ENCODE measurements around the gene ARHGEF37.

DNA sequence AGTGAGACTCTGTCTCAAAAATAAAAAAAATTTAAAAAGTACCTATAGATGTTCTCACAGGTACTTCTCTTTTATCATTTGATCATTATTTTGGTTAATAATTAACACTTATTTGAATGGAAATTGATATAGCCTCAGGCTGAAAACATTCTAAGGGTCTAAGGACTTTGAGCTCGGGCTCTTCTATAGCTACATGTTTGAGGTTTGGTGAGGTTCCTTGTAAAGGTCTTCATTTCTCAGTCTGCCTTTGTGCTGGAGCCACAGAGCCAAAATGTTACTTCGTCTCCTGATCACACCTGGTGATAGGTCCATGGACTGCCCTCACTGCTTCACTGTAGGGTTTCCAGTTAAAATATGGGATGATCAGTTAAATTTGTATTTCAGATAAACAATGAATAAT is 22.6 kb downstream of the ARHGEF37 start:
- no peak for TF ChIP-seq SUZ12 (IDR thresholded peaks at IDR 0.05)
- no peak for TF ChIP-seq SP1 (IDR thresholded peaks at IDR 0.05)
- no peak for TF ChIP-seq FOXK2 (IDR thresholded peaks at IDR 0.05)
- no peak for TF ChIP-seq FOXA1 (IDR thresholded peaks at IDR 0.05)
- no peak for TF ChIP-seq PKNOX1 (IDR thresholded peaks at IDR 0.05)
- TF ChIP-seq BHLHE40 (IDR thresholded peaks at IDR 0.05; ENCODE audit: borderline replicate concordance) = no peak
- TF ChIP-seq ARNT (IDR thresholded peaks at IDR 0.05) = no peak
- TF ChIP-seq FOXM1 (IDR thresholded peaks at IDR 0.05; ENCODE audit: borderline replicate concordance) = no peak
- TF ChIP-seq HDGF (IDR thresholded peaks at IDR 0.05; ENCODE audit: borderline replicate concordance) = no peak
- TF ChIP-seq ELF4 (IDR thresholded peaks at IDR 0.05) = no peak
- no peak for TF ChIP-seq TARDBP (IDR thresholded peaks at IDR 0.05)
- TF ChIP-seq NFRKB (IDR thresholded peaks at IDR 0.05) = no peak
- TF ChIP-seq ZNF384 (IDR thresholded peaks at IDR 0.05) = no peak
